HT-29 (cell line): ENCODE measurements around the gene KRTAP5-2. TPM values are rescaled to one million over a fixed set of nuclear protein-coding genes. Genes with fewer than 3 reads are reported as not detected.
A peak's percentile ranks its signal among the peaks of the same experiment; 100 is the strongest.

Source experiments
- DNase-seq: peaks from one replicate; pipeline ENCODE4 v3.0.0-alpha.2; 2015; ENCODE audit warnings: low spot score
- total RNA-seq: library from RNA; depleted of rRNA; stranded (reverse); fragments of >200 nt; shearing (Covaris generic); gene quantifications from 2 replicates; pipeline ENCODE4 v1.2.3, GENCODE V29; 2014

KRTAP5-2 gene
- total RNA-seq, 1 experiment from 2014 or later = not detected

GRCh38 chr11:1568441-1568911 lies 29.6 kb downstream of the KRTAP5-2 start:
- no peak for DNase-seq

- DNase-seq = no peak
These were observed 30.4 kb downstream of the KRTAP5-2 start for GRCh38 chr11:1567721-1568100.

GRCh38 chr11:1567052-1567720 lies 30.9 kb downstream of the KRTAP5-2 start:
- no peak for DNase-seq

- no peak for DNase-seq
These were observed 31.6 kb downstream of the KRTAP5-2 start for GRCh38 chr11:1566381-1567051.

- no peak for DNase-seq
These were observed 32.2 kb downstream of the KRTAP5-2 start for GRCh38 chr11:1565904-1566247.

GRCh38 chr11:1565173-1565903 lies 32.8 kb downstream of the KRTAP5-2 start:
- no peak for DNase-seq

GRCh38 chr11:1564535-1565172 lies 33.4 kb downstream of the KRTAP5-2 start:
- DNase-seq = no peak

GRCh38 chr11:1563697-1564534 lies 34.2 kb downstream of the KRTAP5-2 start:
- DNase-seq = no peak

GRCh38 chr11:1563149-1563638 lies 34.9 kb downstream of the KRTAP5-2 start:
- DNase-seq = no peak

GRCh38 chr11:1562469-1563148 lies 35.5 kb downstream of the KRTAP5-2 start:
- no peak for DNase-seq

GRCh38 chr11:1561955-1562354 lies 36.1 kb downstream of the KRTAP5-2 start:
- DNase-seq = no peak

GRCh38 chr11:1561266-1561665 lies 36.8 kb downstream of the KRTAP5-2 start:
- DNase-seq = no peak

- DNase-seq = no peak
These were observed 37.3 kb downstream of the KRTAP5-2 start for GRCh38 chr11:1560649-1561251.

GRCh38 chr11:1560002-1560648 lies 38.0 kb downstream of the KRTAP5-2 start:
- no peak for DNase-seq

- peak; percentile 97 for DNase-seq
These were observed 38.8 kb downstream of the KRTAP5-2 start for GRCh38 chr11:1559111-1559951.

GRCh38 chr11:1558775-1559110 lies 39.4 kb downstream of the KRTAP5-2 start:
- no peak for DNase-seq

- DNase-seq = peak; percentile 83
These were observed 40.0 kb downstream of the KRTAP5-2 start for GRCh38 chr11:1557904-1558774.
